B cell (primary cell): ENCODE measurements around the gene DDAH1. TPM values are rescaled to one million over a fixed set of nuclear protein-coding genes. Genes with fewer than 3 reads are reported as not detected.

Source experiments
- ATAC-seq: fragments of 200-7000 bp; cut with Tn5 transposase; one replicate; pipeline ENCODE4 v1.10.0; 2021; ENCODE audit warnings: low read depth, mild to moderate bottlenecking, moderate number of reproducible peaks, moderate library complexity
- CTCF ChIA-PET: fragments of 350-600 bp; sonication (Branson Sonifier 250); formaldehyde crosslinking; loops from one replicate; lab custom pipeline; 2021; ENCODE audit warnings: antibody characterized with exemption, inconsistent platforms; lab: Charles Lee
- POLR2A ChIA-PET: fragments of 350-600 bp; sonication (Branson Sonifier 250); formaldehyde crosslinking; loops from one replicate; lab custom pipeline; 2021; ENCODE audit warnings: antibody characterized with exemption; lab: Charles Lee
- DNase-seq: peaks from one replicate; pipeline ENCODE4 v3.0.0; 2013
- H2AFZ ChIP-seq: 2 replicates; pipeline ENCODE4 v1.6.1; 2012; ENCODE audit warnings: mild to moderate bottlenecking, low read depth, low read length; ENCODE audit not compliant: insufficient read depth, poor library complexity, severe bottlenecking
- H3K27ac ChIP-seq, 2 donors: 1 replicate in 1 of 2; 2 replicates in 1 of 2; pipeline ENCODE4 v1.5.1; 2012 to 2013; ENCODE audit warnings: low read length in 2 of 2, mild to moderate bottlenecking in 2 of 2, moderate library complexity in 1 of 2
- H3K27me3 ChIP-seq, 4 experiments: fragments of 200-600 bp in 1 of 4; sonication (generic) in 1 of 4; replicated peaks in 1 of 4; 1 replicate in 2 of 4; 2 replicates in 2 of 4; pipeline versions ENCODE4 v1.6.1 to v1.7.0; 2013 to 2016; ENCODE audit warnings: low read length in 3 of 4, mild to moderate bottlenecking in 2 of 4, mixed read lengths in 1 of 4, moderate library complexity in 1 of 4; ENCODE audit not compliant: insufficient read depth in 4 of 4, control insufficient read depth in 3 of 4; ENCODE audit errors: control extremely low read depth in 1 of 4
- H3K36me3 ChIP-seq, 2 experiments: replicated peaks in 1 of 2; 1 replicate in 1 of 2; 2 replicates in 1 of 2; pipeline versions ENCODE4 v1.6.1 to v1.7.1; 2013; ENCODE audit warnings: low read length in 1 of 2; ENCODE audit not compliant: insufficient read depth in 2 of 2, control insufficient read depth in 1 of 2; ENCODE audit errors: control extremely low read depth in 1 of 2, extremely low read depth in 1 of 2
- H3K4me1 ChIP-seq, 2 donors: fragments of 200-600 bp in 1 of 2; sonication (generic) in 1 of 2; 1 replicate in 1 of 2; 2 replicates in 1 of 2; pipeline versions ENCODE4 v1.5.1 to v1.6.1; 2013 to 2017; ENCODE audit warnings: low read length in 2 of 2; ENCODE audit not compliant: control insufficient read depth in 2 of 2, insufficient read depth in 2 of 2
- H3K4me2 ChIP-seq: replicated peaks from 2 replicates; pipeline ENCODE3; 2012; ENCODE audit warnings: mild to moderate bottlenecking, low read depth, low read length; ENCODE audit not compliant: poor library complexity, severe bottlenecking
- H3K4me3 ChIP-seq, 5 experiments: fragments of 200-600 bp in 1 of 5; sonication (generic) in 1 of 5; 1 replicate in 3 of 5; 2 replicates in 2 of 5; pipeline versions ENCODE4 v1.5.1 to v1.7.0; 2011 to 2016; ENCODE audit warnings: low read length in 4 of 5, mild to moderate bottlenecking in 4 of 5, low read depth in 2 of 5, control low read depth in 1 of 5, moderate library complexity in 1 of 5; ENCODE audit not compliant: insufficient read depth in 1 of 5; ENCODE audit errors: control extremely low read depth in 1 of 5, extremely low read depth in 1 of 5
- H3K79me2 ChIP-seq: fragments of 200-600 bp; sonication (generic); one replicate; pipeline ENCODE4 v1.6.0; 2016; ENCODE audit warnings: low read length; ENCODE audit not compliant: control insufficient read depth, insufficient read depth
- H3K9ac ChIP-seq: fragments of 200-600 bp; sonication (generic); 2 replicates; pipeline ENCODE4 v1.6.1; 2017; ENCODE audit warnings: mild to moderate bottlenecking, low read length, moderate library complexity
- H3K9me3 ChIP-seq, 3 donors: one replicate each; pipeline versions ENCODE4 v1.6.1 to v1.7.1; 2013; ENCODE audit warnings: low read length in 2 of 3; ENCODE audit not compliant: control insufficient read depth in 2 of 3, insufficient read depth in 1 of 3; ENCODE audit errors: control extremely low read depth in 1 of 3
- H4K20me1 ChIP-seq: 2 replicates; pipeline ENCODE4 v1.6.0; 2012; ENCODE audit warnings: mild to moderate bottlenecking, low read length; ENCODE audit not compliant: insufficient read depth, control insufficient read depth, poor library complexity, severe bottlenecking
- H3K27ac Mint-ChIP-seq: one replicate; pipeline ENCODE4 v1.8.0; 2021; ENCODE audit warnings: mixed read lengths
- H3K27me3 Mint-ChIP-seq: one replicate; pipeline ENCODE4 v1.8.0; 2021; ENCODE audit warnings: mixed read lengths
- H3K4me1 Mint-ChIP-seq: one replicate; pipeline ENCODE4 v1.8.0; 2021; ENCODE audit warnings: mixed read lengths
- H3K4me3 Mint-ChIP-seq: one replicate; pipeline ENCODE4 v1.8.0; 2021; ENCODE audit warnings: mixed read lengths
- H3K9me3 Mint-ChIP-seq: one replicate; pipeline ENCODE4 v1.8.0; 2022; ENCODE audit warnings: mixed read lengths; ENCODE audit not compliant: insufficient read depth
- CTCF ChIP-seq: fragments of 200-600 bp; IDR thresholded peaks from one replicate; pipeline ENCODE4 v1.8.0; 2022; ENCODE audit warnings: antibody characterized with exemption, mild to moderate bottlenecking
- EZH2 ChIP-seq: IDR thresholded peaks from 2 replicates; pipeline ENCODE4 v1.6.1; 2012; ENCODE audit warnings: borderline replicate concordance, low read depth, mild to moderate bottlenecking, moderate library complexity, low read length; ENCODE audit not compliant: insufficient read depth, poor library complexity, severe bottlenecking
- WGBS: methylation state at CpG from one replicate; pipeline ENCODE4 v1.1.5; 2013; ENCODE audit warnings: missing lambda C conversion rate; ENCODE audit not compliant: insufficient coverage; 5-methylcytosine and 5-hydroxymethylcytosine counted together
- intact Hi-C: fragments of 100-400 bp; cut with micrococcal nuclease; formaldehyde crosslinking; loops from one replicate; pipeline ENCODE4 v1.10.0; 2022
- polyA plus RNA-seq: library from polyadenylated mRNA; depleted of rRNA; stranded (reverse); fragments of >200 nt; gene quantifications from 2 replicates; pipeline ENCODE4 v1.2.3, GENCODE V29; 2012
- total RNA-seq, 2 donors: library from RNA; stranded (reverse); fragments of 120-200 nt in 1 of 2; gene quantifications; 1 replicate in 1 of 2; 2 replicates in 1 of 2; pipeline versions ENCODE4 v1.2.3 to v1.2.4, GENCODE V29; 2013 to 2022

DDAH1 gene
- total and polyA plus RNA-seq, 2 donors (not counting 1 experiment from before 2014, with no cell fraction given), result 0.04 TPM; not detected in 1

DNA sequence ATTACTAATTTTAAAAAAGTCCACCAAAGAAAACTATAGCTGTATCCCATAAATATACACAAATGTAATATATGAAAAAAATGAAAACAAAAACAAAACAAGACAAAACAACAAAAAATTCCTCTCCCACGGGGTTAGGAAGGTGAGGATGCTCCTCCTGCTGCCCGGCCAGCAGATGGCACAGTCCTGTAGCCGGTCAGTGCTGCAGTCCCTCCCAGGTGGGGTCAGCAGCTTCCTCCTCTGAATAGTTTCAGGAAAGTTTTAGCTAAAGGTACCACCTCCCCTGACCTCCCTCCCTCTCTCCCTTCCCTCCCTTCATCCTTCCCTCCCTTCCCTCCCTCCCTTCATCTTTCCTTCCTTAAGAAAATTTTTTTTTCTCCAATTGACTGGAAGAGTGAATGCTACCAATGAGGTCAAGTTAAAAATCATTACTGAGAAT, 120.7 kb downstream of the DDAH1 start:
- Histone ChIP-seq H3K27me3 (peaks cover 0 to 4% (median 0%) of the 10 kb centered on the region in 4 experiments), H3K4me2 (no peak overlapping the region), H3K4me3 (no peak overlapping the region), H3K9ac (no peak overlapping the region), H2AFZ (no peak overlapping the region), H3K79me2 (no peaks in the 10 kb centered on the region), H3K27ac (no peak overlapping the region), H3K36me3 (no peaks in the 10 kb centered on the region), H3K4me1 (no peaks in the 10 kb centered on the region), H3K9me3 (peaks cover 0 to 1% (median 0%) of the 10 kb centered on the region in 3 donors), H4K20me1 (no peaks in the 10 kb centered on the region)
- ChIA-PET POLR2A (no interaction called here), CTCF (interaction anchor here (1.3 kb wide), 2 partner anchors 21 to 36 kb away, joined by 3 read pairs; no protein-coding TSS in a partner anchor)
- ATAC-seq, result no peak
- no peak for DNase-seq
- no peak overlapping the region for H3K27ac Mint-ChIP-seq
- no peaks in the 10 kb centered on the region for H3K4me1 Mint-ChIP-seq
- H3K4me3 Mint-ChIP-seq, result no peak overlapping the region
- peaks cover 13% of the 10 kb centered on the region for H3K27me3 Mint-ChIP-seq
- TF ChIP-seq EZH2 (no peak), CTCF (no peak)
- 54% methylated on average over 3 of the region's 3 CpGs for WGBS
- H3K9me3 Mint-ChIP-seq, result no peaks in the 10 kb centered on the region
- intact Hi-C loops, result no loop called here

GRCh38 chr1:85343612-85344255, 121.2 kb downstream of the DDAH1 start:
- Histone ChIP-seq H4K20me1 (no peaks in the 10 kb centered on the region), H3K4me3 (no peak overlapping the region), H3K4me2 (no peak overlapping the region), H3K27me3 (peaks cover 0 to 4% (median 0%) of the 10 kb centered on the region in 4 experiments), H3K36me3 (no peaks in the 10 kb centered on the region), H3K4me1 (no peaks in the 10 kb centered on the region), H2AFZ (no peak overlapping the region), H3K9ac (no peak overlapping the region), H3K79me2 (no peaks in the 10 kb centered on the region), H3K9me3 (peaks cover 0 to 1% (median 0%) of the 10 kb centered on the region in 3 donors), H3K27ac (no peak overlapping the region)
- ChIA-PET CTCF (interaction anchor here (1.3 kb wide), 1 partner anchor 36 kb away, joined by 3 read pairs; no protein-coding TSS in a partner anchor), POLR2A (no interaction called here)
- WGBS, result no CpG with 5 or more reads among the region's 1 CpG
- Mint-ChIP-seq H3K27me3 (peaks cover 16% of the 10 kb centered on the region), H3K4me3 (no peak overlapping the region), H3K27ac (no peak overlapping the region), H3K9me3 (no peaks in the 10 kb centered on the region), H3K4me1 (no peaks in the 10 kb centered on the region)
- intact Hi-C loops, result no loop called here
- TF ChIP-seq EZH2 (no peak), CTCF (no peak)
- ATAC-seq (no peak), DNase-seq (no peak)
